ENCODE measurements around the gene ZMYND19.

The ZMYND19 gene

DNA sequence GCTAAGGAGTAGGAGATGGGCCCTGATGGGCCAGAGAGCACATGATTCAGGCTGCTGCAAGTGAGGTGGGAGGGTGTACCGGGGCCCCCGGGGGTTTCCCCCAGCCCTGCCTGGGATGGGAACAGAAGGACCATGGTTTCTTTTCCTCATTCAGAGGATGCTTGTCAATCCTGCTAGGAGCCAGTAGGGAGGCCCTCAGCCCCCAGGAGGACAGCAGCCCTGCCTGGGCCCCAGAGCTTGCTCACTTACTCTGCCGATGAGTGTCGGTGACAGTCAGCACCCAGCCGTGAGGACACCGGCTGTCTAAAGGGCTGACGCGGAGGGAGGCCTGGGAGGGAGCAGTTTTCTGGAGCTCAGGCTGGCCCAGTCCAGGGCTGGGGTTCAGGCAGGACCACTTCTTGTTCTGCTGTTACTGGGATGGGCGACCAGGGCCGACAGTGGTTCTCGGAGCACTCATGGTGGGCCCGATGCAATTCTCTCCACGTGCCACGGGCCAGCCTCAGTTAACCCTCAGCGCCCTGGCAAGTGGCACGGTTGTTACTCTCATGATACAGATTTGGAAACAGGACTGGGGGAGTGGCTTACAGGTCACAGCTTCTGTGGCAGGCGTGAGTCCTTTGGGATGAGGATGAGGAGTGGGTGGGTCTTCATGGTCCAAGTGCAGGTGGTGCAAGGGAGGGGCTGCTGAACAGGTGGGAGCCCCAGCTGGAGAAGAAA is 17.0 kb upstream of the ZMYND19 start:
- H3K9me3 ChIP-seq (ENCODE audit: control insufficient read depth, insufficient read depth, low read depth, low read length), result no peaks in the 10 kb centered on the region
- no peak overlapping the region for H3K27ac ChIP-seq (ENCODE audit: extremely low read depth, low read depth, low read length)
- peaks cover 5% of the 10 kb centered on the region; the same call in 1 of the 2 replicates for H3K4me1 ChIP-seq (ENCODE audit: control insufficient read depth, insufficient read depth, low read length)
- TF ChIP-seq ZNF501 (tag by site-specific recombination; IDR thresholded peaks at IDR 0.05) (no peak), SETDB1 (IDR thresholded peaks at IDR 0.05; ENCODE audit: insufficient read length, low read length) (no peak), WT1 (tag by site-specific recombination; IDR thresholded peaks at IDR 0.05) (0 out of 2 replicates have a peak, but pooled peaks have one; percentile 21), ZFP69B (tag by site-specific recombination; IDR thresholded peaks at IDR 0.05) (peak; percentile 66; the same call in 1 of the 2 replicates), FEZF1 (tag by site-specific recombination; IDR thresholded peaks at IDR 0.05) (no peak), ZNF600 (tag by site-specific recombination; IDR thresholded peaks at IDR 0.05) (peak; percentile 61), ZBTB20 (tag by site-specific recombination; IDR thresholded peaks at IDR 0.05) (peak; percentile 79), SCRT2 (tag by site-specific recombination; IDR thresholded peaks at IDR 0.05) (no peak), KLF9 (tag by site-specific recombination; IDR thresholded peaks at IDR 0.05; ENCODE audit: low read depth) (no peak), ZNF341 (tag by site-specific recombination; IDR thresholded peaks at IDR 0.05; ENCODE audit: low read depth) (peak; percentile 32; the same call in 1 of the 2 replicates), ZIC2 (tag by site-specific recombination; IDR thresholded peaks at IDR 0.05) (peak; percentile 91), ZBTB17 (tag by site-specific recombination; IDR thresholded peaks at IDR 0.05) (0 out of 2 replicates have a peak, but pooled peaks have one; percentile 24), ZNF549 (tag by site-specific recombination; IDR thresholded peaks at IDR 0.05) (no peak)
- TF ChIP-seq, protein P1, sequence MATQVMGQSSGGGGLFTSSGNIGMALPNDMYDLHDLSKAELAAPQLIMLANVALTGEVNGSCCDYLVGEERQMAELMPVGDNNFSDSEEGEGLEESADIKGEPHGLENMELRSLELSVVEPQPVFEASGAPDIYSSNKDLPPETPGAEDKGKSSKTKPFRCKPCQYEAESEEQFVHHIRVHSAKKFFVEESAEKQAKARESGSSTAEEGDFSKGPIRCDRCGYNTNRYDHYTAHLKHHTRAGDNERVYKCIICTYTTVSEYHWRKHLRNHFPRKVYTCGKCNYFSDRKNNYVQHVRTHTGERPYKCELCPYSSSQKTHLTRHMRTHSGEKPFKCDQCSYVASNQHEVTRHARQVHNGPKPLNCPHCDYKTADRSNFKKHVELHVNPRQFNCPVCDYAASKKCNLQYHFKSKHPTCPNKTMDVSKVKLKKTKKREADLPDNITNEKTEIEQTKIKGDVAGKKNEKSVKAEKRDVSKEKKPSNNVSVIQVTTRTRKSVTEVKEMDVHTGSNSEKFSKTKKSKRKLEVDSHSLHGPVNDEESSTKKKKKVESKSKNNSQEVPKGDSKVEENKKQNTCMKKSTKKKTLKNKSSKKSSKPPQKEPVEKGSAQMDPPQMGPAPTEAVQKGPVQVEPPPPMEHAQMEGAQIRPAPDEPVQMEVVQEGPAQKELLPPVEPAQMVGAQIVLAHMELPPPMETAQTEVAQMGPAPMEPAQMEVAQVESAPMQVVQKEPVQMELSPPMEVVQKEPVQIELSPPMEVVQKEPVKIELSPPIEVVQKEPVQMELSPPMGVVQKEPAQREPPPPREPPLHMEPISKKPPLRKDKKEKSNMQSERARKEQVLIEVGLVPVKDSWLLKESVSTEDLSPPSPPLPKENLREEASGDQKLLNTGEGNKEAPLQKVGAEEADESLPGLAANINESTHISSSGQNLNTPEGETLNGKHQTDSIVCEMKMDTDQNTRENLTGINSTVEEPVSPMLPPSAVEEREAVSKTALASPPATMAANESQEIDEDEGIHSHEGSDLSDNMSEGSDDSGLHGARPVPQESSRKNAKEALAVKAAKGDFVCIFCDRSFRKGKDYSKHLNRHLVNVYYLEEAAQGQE (tag by site-specific recombination; IDR thresholded peaks at IDR 0.05), result peak; percentile 39; the same call in 1 of the 2 replicates
- TF ChIP-seq, protein P2, sequence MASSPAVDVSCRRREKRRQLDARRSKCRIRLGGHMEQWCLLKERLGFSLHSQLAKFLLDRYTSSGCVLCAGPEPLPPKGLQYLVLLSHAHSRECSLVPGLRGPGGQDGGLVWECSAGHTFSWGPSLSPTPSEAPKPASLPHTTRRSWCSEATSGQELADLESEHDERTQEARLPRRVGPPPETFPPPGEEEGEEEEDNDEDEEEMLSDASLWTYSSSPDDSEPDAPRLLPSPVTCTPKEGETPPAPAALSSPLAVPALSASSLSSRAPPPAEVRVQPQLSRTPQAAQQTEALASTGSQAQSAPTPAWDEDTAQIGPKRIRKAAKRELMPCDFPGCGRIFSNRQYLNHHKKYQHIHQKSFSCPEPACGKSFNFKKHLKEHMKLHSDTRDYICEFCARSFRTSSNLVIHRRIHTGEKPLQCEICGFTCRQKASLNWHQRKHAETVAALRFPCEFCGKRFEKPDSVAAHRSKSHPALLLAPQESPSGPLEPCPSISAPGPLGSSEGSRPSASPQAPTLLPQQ (tag by site-specific recombination; IDR thresholded peaks at IDR 0.05), result peak; percentile 79
- POLR2A ChIA-PET, result interaction anchor here (0.6 to 1.3 kb wide), 3 partner anchors 10 to 306 kb away, joined by 4 to 8 read pairs (median 4); partner anchors contain the start of genes NRARP and ZMYND19
- CTCF ChIA-PET, result interaction anchor here (0.6 to 1.3 kb wide), 3 partner anchors 9 to 312 kb away, joined by 3 read pairs; no protein-coding TSS in a partner anchor
- H3K36me3 ChIP-seq (ENCODE audit: control insufficient read depth in 2 of 2, insufficient read depth in 1 of 2, low read length in 2 of 2), result no peaks in the 10 kb centered on the region
- H3K4me3 ChIP-seq (ENCODE audit: low read depth, low read length), result no peak overlapping the region

DNA sequence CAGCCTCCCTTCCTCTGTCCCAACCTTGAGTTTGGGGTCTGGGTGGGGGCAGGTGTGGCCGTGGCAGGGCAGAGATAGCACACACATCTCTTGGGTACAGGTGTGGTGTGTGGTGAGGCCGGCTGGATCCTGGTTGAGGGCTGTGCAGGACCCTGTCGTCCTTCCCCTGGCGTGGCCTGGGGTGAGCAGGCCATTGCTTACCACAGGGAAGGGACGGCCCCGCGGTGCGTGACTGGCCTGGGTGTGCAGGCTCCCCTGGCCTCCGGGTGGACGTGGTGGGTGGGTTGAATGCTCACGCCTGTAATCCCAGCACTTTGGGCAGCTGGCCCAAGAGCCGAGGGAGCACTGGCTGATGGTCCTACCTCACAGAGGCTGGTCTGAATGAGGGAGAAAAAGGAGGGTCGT is 16.4 kb upstream of the ZMYND19 start:
- Histone ChIP-seq H3K4me1 (ENCODE audit: control insufficient read depth, insufficient read depth, low read length) (no peaks in the 10 kb centered on the region; the same call in 1 of the 2 replicates), H3K27ac (ENCODE audit: extremely low read depth, low read depth, low read length) (no peak overlapping the region), H3K9me3 (ENCODE audit: control insufficient read depth, insufficient read depth, low read depth, low read length) (no peaks in the 10 kb centered on the region), H3K4me3 (ENCODE audit: low read depth, low read length) (peak overlapping the region; percentile 66), H3K36me3 (ENCODE audit: control insufficient read depth in 2 of 2, insufficient read depth in 1 of 2, low read length in 2 of 2) (no peaks in the 10 kb centered on the region)
- ChIA-PET CTCF (interaction anchor here (0.6 to 1.3 kb wide), 3 partner anchors 10 to 312 kb away, joined by 3 read pairs; no protein-coding TSS in a partner anchor), POLR2A (interaction anchor here (0.6 to 1.3 kb wide), 2 partner anchors 9 to 16 kb away, joined by 4 to 8 read pairs; partner anchors contain the start of gene ZMYND19)
- TF ChIP-seq, protein P3, sequence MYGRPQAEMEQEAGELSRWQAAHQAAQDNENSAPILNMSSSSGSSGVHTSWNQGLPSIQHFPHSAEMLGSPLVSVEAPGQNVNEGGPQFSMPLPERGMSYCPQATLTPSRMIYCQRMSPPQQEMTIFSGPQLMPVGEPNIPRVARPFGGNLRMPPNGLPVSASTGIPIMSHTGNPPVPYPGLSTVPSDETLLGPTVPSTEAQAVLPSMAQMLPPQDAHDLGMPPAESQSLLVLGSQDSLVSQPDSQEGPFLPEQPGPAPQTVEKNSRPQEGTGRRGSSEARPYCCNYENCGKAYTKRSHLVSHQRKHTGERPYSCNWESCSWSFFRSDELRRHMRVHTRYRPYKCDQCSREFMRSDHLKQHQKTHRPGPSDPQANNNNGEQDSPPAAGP (tag by site-specific recombination; IDR thresholded peaks at IDR 0.05), result peak; percentile 31; the same call in 1 of the 2 replicates
- TF ChIP-seq, protein P4, sequence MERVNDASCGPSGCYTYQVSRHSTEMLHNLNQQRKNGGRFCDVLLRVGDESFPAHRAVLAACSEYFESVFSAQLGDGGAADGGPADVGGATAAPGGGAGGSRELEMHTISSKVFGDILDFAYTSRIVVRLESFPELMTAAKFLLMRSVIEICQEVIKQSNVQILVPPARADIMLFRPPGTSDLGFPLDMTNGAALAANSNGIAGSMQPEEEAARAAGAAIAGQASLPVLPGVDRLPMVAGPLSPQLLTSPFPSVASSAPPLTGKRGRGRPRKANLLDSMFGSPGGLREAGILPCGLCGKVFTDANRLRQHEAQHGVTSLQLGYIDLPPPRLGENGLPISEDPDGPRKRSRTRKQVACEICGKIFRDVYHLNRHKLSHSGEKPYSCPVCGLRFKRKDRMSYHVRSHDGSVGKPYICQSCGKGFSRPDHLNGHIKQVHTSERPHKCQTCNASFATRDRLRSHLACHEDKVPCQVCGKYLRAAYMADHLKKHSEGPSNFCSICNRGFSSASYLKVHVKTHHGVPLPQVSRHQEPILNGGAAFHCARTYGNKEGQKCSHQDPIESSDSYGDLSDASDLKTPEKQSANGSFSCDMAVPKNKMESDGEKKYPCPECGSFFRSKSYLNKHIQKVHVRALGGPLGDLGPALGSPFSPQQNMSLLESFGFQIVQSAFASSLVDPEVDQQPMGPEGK (tag by site-specific recombination; IDR thresholded peaks at IDR 0.05), result peak; percentile 5; the same call in 1 of the 2 replicates
- TF ChIP-seq ZSCAN16 (tag by site-specific recombination; IDR thresholded peaks at IDR 0.05), result no peak

Data from HEK293 (cell line).